NB4 (cell line): ENCODE results near the gene RNF31.
A peak's percentile ranks its signal among the peaks of the same experiment; 100 is the strongest.

Experiments used
- CTCF ChIP-seq: IDR thresholded peaks from one replicate; pipeline ENCODE4 v1.5.1; 2012; ENCODE audit warnings: low read depth, low read length
- MAX ChIP-seq: IDR thresholded peaks from 2 replicates; pipeline ENCODE4 v1.6.1; 2011; ENCODE audit warnings: low read depth, low read length
- MYC ChIP-seq: IDR thresholded peaks from 2 replicates; pipeline ENCODE4 v1.6.1; 2011; ENCODE audit warnings: low read depth, low read length
- POLR2A ChIP-seq: IDR thresholded peaks from 2 replicates; pipeline ENCODE4 v1.6.1; 2011; ENCODE audit warnings: mild to moderate bottlenecking; ENCODE audit not compliant: insufficient read length; ENCODE audit errors: extremely low read depth

- TF ChIP-seq CTCF (no peak), POLR2A (peak; percentile 65), MAX (peak; percentile 59; the same call in 1 of the 2 replicates), MYC (peak; percentile 30)
Observed at GRCh38 chr14:24113801-24114531, 33.3 kb upstream of the RNF31 start.
